ENCODE measurements around the gene BAHCC1. TPM values are rescaled to one million over a fixed set of nuclear protein-coding genes. Genes with fewer than 3 reads are reported as not detected.
A peak's percentile ranks its signal among the peaks of the same experiment; 100 is the strongest.

Gene BAHCC1
- total RNA-seq, 1 donor from 2014 or later: 13.7 TPM

DNA sequence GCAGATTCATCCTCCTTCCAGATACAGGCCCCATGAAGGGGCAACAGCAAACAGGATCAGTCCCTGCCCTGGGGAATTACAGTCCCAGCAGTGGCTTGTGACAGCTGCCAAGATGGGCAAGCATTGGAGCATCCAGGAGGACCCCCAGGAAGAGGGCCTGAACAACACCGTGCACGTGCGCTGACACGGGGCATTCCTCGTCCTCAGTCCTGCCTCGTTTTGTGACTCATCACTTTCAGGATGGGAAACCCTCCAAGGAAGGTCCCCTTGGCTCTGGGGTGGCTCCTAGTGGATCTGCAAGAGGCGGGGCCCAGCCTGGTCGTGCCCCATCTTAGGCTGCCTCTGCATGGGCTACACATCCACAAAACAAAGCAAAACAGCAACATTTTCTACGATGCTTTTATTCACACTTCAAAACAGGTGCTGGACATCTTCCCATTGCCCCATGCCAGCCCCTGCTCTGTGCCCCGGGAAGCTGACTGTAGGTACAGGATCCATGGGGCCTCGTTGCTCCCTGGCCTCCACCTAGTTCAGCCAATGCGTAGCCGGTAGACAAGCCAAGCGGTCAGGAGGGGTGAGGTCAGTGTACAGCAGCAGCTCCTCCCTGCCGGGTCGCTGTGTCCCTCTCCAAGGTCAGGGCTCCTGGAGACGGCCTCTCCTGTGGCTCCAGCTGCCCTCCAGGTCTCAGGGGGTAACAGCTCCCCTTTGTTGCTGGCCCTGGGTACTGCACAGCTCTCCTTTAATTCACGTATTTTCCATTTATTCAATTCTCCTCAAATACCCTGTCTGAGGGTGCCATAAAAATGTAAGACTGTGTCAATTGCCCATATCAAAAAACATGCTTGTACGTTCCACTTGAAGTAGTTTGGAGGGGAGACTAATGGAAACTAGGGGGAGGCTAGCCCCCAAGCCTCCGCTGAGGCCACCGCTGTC lies 85.1 kb downstream of the BAHCC1 start:
- DNase-seq: no peak

DNA sequence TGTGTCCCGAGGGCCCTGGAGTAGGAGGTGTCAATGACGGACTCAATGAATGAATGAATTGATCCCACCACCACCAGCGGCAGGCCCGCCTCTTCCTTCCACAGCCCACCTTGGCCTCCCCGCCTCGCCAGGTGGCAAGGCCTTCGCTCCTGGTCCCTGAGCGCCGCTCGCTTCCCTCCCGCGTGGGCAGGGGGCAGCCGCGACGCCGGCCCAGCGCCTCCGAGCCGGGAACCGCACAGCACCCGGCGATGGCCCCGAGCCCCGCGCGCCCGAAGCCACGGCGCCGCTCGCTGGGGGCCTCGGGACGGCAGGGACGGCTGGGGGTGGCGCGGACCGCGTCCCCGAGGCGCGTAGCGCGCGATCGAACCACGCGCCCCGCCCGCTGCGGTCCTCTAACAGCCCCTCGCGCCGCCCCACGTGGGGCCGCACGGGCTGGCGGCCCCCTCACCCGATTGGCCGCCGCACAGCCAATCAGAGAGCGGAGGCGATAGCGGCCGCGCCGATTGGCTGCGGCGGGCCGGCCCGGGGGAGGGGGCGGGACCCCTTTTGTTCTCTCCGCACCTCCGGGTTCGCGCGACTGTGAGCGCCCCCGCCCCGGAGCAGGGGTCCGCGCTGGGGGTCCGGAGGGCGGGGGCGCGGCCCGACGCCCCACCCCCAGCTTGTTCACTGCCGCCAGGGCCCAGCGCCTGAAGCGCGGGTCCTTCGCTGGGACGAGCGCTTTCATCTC lies 86.0 kb downstream of the BAHCC1 start:
- DNase-seq: peak; percentile 93

- no peak for DNase-seq
These were observed 86.7 kb downstream of the BAHCC1 start for GRCh38 chr17:81481815-81482505.

- DNase-seq: no peak
These were observed 87.4 kb downstream of the BAHCC1 start for GRCh38 chr17:81482673-81483072.

DNA sequence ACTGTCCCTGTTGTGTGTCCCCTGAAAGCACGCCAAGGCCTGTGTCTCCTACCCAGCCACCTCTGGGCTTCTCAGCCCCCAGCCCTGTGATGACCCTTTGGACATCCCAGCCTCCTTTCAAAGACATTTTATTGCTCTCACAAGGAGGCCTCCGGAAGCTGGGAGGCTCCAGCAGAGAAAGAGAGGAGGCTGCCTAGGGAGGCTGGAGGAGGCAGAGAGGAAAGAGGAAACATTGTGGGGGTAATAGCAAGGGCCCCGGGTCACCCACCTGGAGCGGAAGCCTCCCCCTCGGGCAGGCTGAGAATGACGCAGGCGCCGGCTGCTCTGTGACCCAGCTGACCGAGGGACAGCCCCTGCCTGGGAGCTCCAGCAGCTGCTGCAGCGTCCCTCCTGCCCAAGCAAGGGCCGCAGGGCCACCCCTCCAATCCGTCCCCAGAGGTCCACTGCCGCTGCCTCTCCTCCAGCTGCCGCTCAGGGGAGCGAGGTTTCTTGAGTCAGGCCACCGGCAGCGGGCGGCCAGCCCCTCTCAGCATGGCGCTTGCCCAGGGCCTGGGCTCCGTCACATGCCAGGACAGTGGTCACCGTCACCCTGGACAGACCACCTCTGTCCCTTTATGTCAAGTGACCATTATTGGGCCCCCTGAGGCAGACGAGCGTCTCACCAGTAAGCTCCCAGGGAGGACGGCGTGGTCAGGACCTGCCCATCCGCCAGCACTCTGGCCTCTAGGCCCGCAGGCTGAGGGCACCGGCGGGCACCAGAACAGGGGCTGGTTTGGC lies 88.0 kb downstream of the BAHCC1 start:
- peak; percentile 70 for DNase-seq

- DNase-seq: no peak
These were observed 88.6 kb downstream of the BAHCC1 start for GRCh38 chr17:81483862-81484194.

- DNase-seq: peak; percentile 89
These were observed 89.1 kb downstream of the BAHCC1 start for GRCh38 chr17:81484195-81484979.

- DNase-seq: no peak
These were observed 91.0 kb downstream of the BAHCC1 start for GRCh38 chr17:81486199-81486810.

GRCh38 chr17:81487089-81487486 lies 91.8 kb downstream of the BAHCC1 start:
- DNase-seq: no peak

- peak; percentile 91 for DNase-seq
These were observed 92.4 kb downstream of the BAHCC1 start for GRCh38 chr17:81487487-81488275.

DNA sequence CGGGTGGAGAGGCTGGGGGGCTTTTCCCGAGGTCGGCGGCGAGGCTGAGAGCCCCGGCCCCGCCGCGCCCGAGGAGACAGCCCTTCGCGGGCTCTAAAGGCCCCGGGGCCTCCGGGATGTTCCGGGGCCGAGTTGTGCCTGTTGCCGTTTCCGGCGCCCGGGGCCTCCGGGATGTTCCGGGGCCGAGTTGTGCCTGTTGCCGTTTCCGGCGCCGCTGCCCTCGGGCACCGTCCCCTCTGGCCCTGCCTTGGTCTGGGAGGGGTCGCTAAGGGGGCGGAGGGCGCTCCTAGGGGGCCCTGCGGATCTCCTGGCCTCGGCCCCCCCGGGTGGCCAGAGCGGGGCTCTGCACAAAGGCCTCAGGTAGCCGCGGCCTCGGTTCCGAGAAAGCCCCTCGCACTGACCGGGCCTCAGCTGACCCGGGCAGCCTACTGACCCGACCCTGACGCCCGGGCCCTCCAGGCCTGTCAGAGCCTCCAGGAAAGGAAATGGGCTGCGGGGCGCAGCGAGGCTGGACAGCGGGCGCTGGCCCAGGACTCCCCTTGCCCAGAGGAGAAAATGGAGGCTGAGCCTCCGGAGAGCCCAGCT lies 93.1 kb downstream of the BAHCC1 start:
- DNase-seq: no peak

DNA sequence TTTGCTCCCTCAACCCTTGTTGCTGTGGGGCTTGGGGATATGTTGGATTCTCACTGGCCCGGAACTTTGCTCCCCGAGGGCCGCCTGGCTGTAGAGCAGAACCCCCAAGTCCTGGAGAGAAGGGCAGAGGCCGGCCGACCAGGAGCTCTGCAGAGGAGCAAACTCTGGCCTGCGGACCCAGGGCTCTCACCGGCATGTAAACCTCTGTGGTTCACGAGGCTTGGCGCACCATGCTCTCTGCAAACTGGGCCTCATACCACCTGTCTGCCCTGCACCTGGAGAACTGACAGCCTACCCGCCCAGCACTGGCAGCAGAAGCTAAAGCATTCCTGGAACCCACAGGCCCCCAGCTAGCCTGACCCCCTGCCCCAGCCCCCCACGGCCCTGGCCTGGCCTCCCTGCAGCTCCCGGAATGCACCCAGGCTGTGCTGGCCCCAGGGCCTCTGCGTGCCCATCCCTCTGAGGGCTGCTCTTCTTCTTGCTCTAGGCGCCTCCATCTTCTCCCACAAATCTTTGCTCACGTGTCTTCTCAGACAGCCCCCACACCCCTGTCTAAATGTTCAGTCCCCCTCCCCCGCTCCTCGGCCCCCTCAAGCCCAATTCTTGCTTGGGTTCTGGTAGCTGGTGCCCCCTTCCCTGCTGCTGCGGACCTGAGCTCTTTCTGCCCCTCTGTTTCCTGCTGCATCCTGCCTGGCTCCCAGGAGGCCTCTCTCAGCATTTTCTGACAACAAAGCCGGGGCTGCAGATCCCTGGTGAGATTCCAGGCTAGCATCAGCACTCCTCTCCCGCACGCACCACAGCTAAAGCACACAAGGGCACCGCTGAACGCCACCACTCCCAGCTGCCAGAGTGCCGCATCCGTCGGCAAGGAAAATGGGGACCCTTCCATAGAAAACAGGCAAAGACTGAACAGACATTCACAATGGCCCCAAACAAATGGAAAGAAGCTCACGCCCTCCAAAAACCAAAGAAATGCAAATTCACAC lies 94.0 kb downstream of the BAHCC1 start:
- DNase-seq: no peak

DNA sequence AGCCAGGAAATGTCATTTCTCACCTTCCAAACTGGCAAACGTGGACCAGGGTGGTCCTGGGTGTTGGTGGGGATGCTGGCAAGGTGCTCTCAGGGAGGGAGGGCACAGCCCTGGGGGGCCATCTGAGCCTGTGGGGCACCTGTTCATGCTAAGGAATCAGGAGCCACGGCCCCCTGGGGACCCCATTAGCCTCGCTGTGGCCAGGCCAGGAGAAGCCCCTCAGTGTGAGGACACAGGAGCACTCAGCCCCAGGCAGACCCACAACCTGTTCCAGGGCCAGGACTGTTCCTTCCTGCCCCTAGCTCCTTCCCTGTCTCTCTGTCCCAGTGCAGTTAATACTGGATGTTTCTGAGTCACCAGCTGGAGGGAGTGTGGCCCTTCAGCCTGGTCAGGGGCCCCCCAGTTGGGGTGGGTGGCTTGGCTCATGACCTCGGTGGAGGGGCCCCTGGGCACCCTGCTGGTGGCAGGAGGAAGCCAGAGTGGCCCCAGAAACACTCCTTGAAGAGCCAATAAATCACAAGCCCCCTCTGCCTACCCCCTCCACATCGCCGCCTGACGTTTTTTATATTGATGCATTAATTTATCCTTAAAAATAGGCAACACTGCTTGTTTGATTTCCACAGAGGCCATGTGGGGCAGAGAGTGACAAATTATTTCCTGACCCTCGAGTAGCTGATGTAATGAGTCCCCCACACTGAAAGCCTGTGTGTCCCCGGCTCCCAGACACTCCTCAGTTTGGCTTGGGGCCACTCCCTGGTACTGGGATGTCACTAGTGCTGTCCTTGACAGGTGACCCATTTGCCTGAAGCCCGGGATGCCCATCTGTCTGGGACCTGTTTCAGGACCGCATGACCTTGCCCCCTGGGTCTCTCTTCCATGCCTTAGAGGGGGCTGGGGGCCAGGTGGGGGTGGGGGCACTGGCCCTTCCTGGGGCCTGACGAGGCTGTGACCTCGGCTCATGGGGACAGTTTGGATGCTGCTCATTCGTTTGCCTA lies 95.0 kb downstream of the BAHCC1 start:
- DNase-seq: no peak

DNA sequence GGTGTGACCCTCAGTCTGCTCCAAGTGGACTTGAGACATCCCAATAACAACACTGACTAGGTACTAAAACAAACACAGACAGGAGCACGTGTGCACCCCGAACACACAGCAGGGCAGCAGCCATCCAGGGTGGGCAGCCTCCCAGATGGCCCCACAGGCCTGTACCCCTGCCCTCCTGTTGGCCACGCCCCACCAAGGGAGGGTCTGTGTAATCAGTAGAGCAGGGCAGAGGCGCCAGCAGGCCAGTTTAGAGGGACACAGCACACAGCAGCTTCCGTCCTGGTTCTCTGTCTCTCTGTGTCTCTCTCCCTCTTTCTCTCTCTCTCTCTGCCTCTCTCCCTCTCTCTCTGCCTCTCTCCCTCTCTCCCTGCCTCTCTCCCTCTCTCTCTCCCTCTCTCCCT lies 95.9 kb downstream of the BAHCC1 start:
- DNase-seq: no peak

GRCh38 chr17:81491761-81492160 lies 96.5 kb downstream of the BAHCC1 start:
- peak; percentile 55 for DNase-seq

- DNase-seq: no peak
These were observed 96.9 kb downstream of the BAHCC1 start for GRCh38 chr17:81492202-81492601.

DNA sequence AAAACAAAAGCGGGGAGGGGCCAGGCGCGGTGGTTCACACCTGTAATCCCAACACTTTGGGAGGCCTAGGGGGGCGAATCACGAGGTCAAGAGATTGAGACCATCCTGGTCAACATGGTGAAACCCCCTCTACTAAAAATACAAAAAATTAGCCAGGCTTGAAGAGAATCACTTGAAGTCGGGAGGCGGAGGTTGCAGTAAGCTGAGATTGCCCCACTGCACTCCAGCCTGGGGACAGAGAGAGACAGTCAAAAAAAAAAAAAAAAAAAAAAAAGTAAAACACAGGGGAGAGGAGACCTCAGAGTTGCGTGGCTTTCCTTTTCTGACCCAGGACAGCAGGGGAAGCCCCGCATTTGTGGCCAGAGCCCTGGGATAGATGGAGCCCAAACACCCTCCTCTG lies 97.4 kb downstream of the BAHCC1 start:
- no peak for DNase-seq

Data from tongue (tissue), 2 donors.